ENCODE results near the gene TRIM66.

DNA sequence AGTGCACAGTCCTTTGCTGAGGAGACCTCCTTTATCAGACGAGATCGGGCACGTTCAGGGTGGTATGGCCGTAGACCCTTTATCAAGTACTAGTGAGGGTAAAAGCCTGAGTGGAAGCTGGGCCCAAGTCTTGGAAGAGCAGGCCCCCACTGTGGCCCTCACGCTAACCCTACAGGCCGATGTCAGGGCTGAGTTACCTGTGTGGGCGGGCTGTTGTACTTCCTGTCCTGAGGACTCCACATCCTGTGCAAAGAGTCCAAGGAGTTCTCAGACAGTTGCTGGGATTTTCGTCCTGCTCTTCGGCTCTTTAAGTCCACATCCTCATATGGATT lies 35.0 kb upstream of the TRIM66 start:
- no peak for TF ChIP-seq POLR2AphosphoS5 (IDR thresholded peaks at IDR 0.05; ENCODE audit: insufficient read depth, low read depth, low read length)
- TF ChIP-seq, protein P1, sequence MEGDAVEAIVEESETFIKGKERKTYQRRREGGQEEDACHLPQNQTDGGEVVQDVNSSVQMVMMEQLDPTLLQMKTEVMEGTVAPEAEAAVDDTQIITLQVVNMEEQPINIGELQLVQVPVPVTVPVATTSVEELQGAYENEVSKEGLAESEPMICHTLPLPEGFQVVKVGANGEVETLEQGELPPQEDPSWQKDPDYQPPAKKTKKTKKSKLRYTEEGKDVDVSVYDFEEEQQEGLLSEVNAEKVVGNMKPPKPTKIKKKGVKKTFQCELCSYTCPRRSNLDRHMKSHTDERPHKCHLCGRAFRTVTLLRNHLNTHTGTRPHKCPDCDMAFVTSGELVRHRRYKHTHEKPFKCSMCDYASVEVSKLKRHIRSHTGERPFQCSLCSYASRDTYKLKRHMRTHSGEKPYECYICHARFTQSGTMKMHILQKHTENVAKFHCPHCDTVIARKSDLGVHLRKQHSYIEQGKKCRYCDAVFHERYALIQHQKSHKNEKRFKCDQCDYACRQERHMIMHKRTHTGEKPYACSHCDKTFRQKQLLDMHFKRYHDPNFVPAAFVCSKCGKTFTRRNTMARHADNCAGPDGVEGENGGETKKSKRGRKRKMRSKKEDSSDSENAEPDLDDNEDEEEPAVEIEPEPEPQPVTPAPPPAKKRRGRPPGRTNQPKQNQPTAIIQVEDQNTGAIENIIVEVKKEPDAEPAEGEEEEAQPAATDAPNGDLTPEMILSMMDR (IDR thresholded peaks at IDR 0.05; ENCODE audit: extremely low read depth in 1 of 2, insufficient read depth in 1 of 2, low read depth in 1 of 2, low read length in 2 of 2), result no peak
- TF ChIP-seq POLR2A (IDR thresholded peaks at IDR 0.05; ENCODE audit: low read depth, low read length), result no peak
- no peak for TF ChIP-seq FOS (IDR thresholded peaks at IDR 0.05; ENCODE audit: borderline replicate concordance, insufficient read depth, low read length)
- TF ChIP-seq EZH2 (IDR thresholded peaks at IDR 0.05; ENCODE audit: borderline replicate concordance, low read depth, low read length, severe bottlenecking), result no peak

Measured in endothelial cell of umbilical vein (primary cell).